ENCODE measurements around the gene KCNH4. TPM values are rescaled to one million over a fixed set of nuclear protein-coding genes. Genes with fewer than 3 reads are reported as not detected.
A peak's percentile ranks its signal among the peaks of the same experiment; 100 is the strongest.

KCNH4 gene
- polyA plus RNA-seq, 5 donors, result 0.04 to 0.07 TPM; not detected in 3

DNA sequence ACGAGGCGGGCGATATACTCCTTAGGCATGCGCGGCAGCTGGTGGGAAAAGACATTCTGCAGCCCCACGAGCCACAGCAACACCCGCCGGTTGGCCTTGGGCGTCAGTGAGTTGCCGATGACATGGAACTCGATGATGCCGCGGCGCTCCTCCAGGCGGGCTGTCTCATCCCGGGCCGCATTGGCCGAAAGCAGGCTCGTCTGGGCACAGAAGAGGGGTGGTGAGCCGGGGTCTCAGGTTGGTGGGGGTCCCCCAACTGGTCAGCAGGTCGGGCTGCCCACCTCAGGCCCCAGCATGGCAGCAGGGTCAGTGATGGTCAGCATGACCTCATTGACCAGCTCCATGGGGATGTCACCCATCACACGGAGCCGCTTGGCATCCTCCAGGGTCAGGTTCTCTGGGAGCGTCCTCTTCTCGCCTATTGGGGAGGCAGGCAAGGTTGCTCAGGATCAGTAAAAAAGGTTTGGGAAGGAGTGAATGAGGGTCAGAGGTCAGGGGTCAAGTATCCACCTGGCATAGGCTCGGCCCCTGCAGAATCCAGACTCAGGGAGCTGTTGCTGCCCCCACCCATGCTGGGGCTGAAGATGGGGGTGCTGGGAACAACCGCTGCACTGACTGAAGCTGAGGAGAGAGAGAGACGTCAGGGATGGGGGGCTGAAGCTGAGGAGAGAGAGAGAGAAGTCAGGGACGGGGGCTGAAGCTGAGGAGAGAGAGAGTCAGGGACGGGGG is 63.4 kb downstream of the KCNH4 start:
- no peak for DNase-seq

DNA sequence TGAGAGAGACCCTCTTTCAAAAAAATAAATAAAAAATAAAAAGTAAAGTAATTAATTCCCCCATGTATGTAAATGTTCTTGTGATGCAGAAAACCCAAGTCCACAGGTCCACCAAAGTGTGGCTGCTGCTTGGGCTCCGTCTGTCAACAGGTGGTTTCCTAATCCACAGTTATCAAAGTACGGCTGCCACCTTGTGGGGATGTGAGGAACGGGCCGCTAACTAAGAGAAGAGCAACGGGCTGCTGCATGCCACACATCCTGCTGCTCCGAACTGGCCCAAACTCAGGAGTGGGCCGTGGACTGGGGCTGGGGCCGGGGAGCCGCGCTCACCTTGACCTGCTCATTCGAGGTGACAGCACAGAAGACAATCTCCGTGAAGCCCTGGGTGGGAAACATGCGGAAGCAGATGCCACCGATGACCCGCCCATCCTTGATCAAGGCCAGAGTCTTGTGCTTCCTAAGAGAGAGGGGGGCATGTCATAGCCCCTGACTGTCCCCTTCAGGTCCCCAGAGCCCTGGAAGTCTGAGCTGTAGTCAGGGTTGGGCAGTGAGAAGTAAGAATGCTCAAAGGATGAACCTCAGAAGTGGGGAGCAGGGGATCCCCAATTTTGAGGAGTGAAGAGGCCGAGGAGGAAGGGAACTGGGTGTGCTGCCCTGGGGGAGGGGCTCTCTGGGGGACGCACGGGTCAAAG is 64.1 kb downstream of the KCNH4 start:
- peak; percentile 53 to 70 for DNase-seq

DNA sequence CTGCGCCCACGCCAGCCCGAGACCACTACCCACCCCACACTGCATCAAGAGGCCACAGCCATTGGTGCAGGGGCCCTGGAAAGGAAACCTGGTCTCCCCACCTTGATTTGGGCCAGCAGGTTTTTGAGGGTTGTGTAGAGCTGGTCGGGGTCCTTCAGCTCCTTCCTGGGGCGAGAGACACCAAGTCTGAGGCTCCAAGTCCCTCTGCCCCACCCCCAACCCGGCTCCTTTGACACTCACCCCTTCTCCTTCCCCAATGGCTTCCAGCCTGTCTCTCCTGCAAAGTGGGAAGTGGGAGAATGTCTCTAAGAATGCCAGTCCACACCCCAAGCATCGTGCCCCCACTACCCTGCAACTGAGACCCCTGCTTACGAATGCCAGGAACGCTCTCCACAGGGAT is 66.8 kb downstream of the KCNH4 start:
- DNase-seq, result no peak

DNA sequence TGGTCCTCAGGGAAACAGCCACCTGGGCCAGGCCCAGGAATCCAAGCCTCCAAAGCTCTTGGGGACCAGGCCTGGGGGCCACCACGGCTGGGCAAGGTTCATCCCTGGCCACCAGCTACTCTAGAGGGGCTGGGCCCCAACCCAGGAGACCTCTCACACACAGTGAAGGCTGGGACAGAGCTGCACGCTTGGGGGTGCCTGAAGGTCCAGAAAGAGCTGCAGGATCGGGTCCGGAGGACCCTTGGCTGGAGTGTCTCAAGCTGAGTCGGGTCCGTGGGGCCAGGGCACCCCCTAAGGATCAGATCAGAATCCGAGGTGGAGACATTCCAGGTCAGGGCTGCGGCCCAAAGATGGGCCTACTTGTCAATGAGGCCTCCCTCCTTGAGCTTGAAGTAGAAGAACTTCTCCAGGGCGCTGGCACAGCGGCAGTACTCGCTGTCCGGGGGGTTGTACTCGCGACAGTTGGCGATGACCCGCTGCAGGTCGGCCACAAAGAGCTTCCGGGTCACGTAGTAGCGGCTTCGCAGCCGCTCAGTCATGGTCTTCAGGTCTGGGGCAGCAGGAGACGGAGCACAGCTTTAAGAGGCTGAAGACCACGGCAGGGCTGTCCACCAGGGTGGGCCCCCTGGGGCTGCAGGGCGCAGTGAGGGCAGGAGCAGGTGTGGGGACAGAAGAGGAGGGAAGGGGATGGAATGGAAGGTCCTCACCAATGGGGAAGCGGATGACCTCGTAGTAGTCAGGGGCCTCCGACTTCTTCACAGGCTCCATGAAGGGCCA is 67.5 kb downstream of the KCNH4 start:
- DNase-seq, result no peak

DNA sequence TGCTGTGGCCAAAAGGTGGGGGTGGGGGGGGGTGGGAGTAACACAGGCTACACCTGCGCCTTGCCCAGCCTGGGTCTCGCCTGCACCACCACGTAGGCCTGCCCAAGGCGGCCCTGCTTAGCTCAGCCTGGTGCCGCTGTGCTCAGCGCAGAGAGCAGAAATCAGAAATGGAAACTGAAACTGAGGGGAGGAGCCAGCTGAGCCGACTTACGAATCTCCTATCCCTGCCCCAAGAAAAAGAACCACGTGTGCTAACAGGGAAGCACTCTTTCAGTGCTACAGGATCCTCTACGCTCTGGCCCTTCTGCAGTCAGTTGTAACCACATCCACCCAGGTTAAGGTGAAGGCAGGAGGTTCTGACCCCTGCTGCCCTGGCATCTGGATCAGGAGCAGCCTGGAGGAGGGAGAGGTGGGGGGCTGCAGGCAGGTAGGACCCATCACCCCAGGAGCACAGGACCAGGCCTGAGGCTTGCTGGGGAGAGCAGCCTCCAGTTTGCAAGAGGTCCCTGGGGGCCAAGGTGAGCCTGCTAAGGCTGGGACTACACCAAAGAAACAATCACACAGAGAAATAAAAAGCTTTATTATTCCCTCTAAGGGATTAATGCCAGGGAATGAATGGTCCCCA is 68.3 kb downstream of the KCNH4 start, which contains the start of gene DHX58:
DHX58 (minus strand) TSS at position 163 of the 625 bp plus-strand sequence. CDS start 822 bp downstream, outside the sequence.
- peak; percentile 72 to 75 for DNase-seq

DNA sequence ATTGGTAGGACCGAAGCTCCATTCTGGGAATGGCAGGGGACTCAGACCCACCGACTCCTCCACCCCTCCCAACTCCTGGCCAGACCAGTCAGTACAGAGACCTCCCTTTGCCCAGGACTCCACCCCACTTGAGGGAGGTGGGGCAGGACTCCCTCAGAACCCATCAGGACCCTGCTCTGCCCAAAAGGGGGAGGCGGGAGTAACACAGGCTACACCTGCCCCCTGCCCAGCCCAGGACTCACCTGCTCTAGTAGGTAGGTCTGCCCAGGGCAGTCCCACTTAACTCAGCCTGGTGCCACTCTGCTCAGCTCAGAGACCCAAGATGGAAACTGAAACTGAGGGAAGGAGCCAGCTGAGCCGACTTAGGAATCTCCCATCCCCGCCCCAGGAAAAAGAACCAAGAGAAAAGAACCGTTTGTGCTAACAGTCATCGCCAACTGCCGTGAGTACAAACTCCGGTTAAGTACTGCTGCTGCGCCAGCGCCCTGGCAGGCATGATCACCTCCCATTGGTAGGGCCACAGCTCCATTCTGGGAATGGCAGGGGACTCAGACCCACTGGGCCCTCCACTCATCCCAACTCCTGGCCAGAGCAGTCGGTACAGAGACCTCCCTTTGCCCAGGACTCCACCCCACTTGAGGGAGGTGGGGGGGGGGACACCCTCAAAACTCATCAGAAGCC is 68.9 kb downstream of the KCNH4 start:
- peak in 1 of 2 donors; percentile 24 for DNase-seq

DNA sequence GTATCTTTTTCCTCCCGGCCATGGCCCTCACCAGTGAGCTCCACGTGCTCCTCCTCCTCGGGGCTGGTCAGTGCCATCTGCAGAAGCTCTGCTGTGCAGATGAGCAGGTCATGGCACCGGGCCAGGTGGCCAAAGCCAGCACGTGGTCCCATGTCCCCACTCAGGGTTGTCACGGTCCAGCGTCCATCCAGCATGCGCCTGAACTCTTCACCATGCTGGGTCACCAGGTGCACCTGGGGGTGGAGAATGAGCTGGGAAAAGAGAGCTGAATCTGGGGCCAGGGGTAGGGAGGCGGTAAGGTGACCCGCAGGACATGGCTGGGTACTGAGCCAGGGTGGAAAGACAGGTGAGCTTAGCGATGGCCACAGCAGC is 69.7 kb downstream of the KCNH4 start:
- no peak for DNase-seq

DNA sequence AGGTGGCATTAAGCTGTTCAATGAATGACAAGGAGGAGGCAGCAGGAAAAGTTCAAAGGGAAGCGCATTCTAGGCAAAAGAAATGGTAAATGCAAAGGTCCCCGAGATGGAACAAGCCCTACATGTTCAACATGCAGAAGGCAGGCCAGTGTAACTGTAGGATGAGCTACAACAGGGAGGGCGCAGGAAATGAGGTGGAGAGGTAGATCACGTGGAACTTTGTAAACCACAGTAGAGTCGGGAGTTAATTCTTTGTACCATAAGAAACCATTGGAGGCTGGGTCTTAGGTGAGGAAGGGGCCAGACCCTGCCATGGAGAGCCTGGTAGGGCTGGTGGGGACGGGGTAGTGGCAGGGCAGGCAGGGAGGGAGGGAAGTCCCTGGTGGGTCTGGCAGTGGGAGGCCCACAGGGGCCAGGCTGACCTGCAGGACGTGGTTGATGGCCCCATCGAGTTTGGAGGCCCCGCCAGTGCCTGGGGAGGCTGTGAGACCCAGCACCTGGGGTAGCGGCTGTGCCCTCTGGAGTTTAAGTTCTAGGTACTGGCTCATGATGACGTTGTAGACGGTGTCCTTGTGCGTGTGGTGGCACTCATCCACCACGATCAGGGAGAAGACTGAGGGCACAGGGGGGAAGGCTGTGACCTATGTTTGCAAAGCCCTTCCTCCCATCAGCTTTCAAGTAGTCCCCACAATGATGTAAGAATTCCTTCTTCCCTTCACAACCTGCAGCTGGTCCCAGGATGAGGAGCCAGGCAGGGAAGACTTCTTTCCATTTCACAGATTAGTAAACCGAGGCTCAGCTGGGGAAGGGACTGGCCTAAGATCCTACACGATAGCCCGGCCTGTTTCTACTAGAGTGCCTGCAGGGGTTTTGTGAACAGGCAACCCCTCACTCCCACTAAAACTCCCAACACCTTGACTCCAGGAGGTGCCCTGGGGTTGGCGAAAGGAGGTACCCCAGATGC is 70.4 kb downstream of the KCNH4 start:
- no peak for DNase-seq

DNA sequence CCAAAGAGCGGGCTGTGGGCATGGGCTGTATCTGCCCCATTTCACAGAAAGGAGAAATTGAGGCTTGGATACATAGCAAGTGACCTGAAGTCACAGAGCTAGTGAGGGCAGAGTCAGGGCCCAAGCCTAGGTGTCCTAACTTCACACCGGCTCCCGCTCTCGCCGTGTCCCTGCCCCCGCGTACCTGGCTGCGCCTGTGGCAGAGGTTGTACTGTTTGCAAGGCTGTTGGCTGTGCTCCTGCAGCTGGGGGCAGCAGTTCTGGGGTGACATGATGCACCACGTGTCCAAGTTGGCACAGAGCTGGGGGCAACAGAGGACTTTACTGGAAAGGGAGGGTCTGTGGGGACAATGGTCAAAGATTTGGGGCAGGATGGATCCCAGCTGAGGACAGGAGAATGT is 71.9 kb downstream of the KCNH4 start:
- no peak for DNase-seq

DNA sequence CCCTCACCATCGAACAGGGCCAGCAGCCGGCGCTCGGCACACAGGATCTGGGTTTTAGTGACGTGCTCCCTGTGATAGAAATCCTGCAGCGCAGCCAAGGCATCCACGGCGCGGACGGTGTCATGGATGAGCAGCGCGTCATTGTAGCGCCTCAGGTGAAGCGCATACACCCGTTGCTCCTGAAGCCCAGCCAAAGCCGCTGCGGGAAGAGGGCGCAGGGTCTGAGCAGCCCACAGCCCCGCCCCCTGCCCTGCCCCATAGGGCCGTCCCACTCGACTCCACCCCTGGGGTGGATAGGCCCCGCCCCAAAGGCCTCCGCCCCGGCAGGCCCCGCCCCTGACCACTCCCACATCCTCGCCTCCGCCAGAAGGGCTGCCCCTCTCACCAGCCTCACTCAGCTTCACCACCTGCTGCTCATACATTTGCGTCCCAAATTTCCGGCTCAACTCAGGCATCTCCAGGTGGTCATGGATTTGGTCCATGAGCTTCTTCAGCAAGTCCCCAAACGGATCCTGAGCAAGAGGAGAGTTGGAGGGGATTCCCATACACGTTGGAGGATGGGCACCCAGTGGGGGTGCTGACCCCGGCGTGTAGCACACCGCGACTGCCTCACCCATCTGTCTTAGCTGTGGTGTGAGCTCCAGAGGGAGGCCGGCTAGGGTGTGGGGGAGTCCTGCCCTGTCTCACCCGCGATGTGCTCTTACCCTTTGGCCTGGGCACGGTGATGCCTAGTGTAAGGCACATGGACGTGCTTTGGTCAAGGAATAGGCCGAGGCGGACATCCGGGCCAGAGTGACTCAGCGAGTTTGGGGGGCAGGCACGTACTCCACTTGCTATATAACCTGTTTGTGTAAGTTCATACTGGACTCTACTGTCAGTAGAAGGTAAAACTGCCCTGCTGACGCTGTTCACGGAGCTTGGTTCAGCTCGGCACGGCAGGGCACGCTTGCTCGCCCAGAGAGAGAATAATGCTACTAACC is 73.1 kb downstream of the KCNH4 start:
- peak; percentile 36 to 45 for DNase-seq

DNA sequence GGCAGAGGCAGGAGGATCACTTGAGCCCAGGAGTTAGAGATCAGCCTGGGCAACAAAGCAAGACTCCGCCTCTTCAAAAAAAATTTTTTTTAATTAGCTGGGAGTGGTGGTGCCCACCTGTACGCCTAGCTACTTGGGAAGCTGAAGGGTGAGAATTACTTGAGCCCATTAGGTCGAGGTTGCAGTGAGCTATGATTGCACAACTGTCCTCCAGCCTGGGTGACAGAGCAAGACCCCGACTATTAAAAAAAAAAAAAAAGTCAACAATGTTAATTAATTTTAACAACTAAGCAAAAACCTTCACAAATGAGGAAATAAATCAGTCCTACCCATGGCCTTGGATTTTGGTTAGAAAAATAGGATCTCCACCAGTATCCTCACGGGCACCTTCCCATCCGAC is 73.8 kb downstream of the KCNH4 start:
- no peak for DNase-seq

Other genes starting within 250 kb of the KCNH4 start
- gene CNP, start 214.3 kb downstream of the KCNH4 start, polyA plus RNA-seq (ENCODE audit: insufficient read depth in 1 of 5, insufficient read length in 5 of 5, low replicate concordance in 1 of 5), result 10 to 100 TPM; 49.6 to 78.5 (median 55.9) TPM
- 100 to 1,000 TPM; 121 to 167 (median 149) TPM for gene DNAJC7, start 163.7 kb downstream of the KCNH4 start, polyA plus RNA-seq (ENCODE audit: insufficient read depth in 1 of 5, insufficient read length in 5 of 5, low replicate concordance in 1 of 5)
- 10 to 100 TPM; 37.6 to 56.9 (median 42.2) TPM for gene NKIRAS2, start 161.1 kb downstream of the KCNH4 start, polyA plus RNA-seq (ENCODE audit: insufficient read depth in 1 of 5, insufficient read length in 5 of 5, low replicate concordance in 1 of 5)
- gene C17orf113, start 130.5 kb downstream of the KCNH4 start, polyA plus RNA-seq (ENCODE audit: insufficient read depth in 1 of 5, insufficient read length in 5 of 5, low replicate concordance in 1 of 5), result 1 to 10 TPM; 3.6 to 5.0 (median 4.6) TPM
- 1 to 10 TPM; 2.6 to 3.9 (median 3.0) TPM for gene ZNF385C, start 82.7 kb downstream of the KCNH4 start, polyA plus RNA-seq (ENCODE audit: insufficient read depth in 1 of 5, insufficient read length in 5 of 5, low replicate concordance in 1 of 5)
- gene DHX58, start 68.4 kb downstream of the KCNH4 start, polyA plus RNA-seq (ENCODE audit: insufficient read depth in 1 of 5, insufficient read length in 5 of 5, low replicate concordance in 1 of 5), result 10 to 100 TPM; 13.9 to 20.1 (median 18.8) TPM
- 10 to 100 TPM; 51.3 to 73.7 (median 67.3) TPM for gene KAT2A, start 59.8 kb downstream of the KCNH4 start, polyA plus RNA-seq (ENCODE audit: insufficient read depth in 1 of 5, insufficient read length in 5 of 5, low replicate concordance in 1 of 5)
- gene HSPB9, start 58.3 kb downstream of the KCNH4 start, polyA plus RNA-seq (ENCODE audit: insufficient read depth in 1 of 5, insufficient read length in 5 of 5, low replicate concordance in 1 of 5), result under 1 TPM; 0.29 to 0.60 (median 0.43) TPM
- 100 to 1,000 TPM in 3 of 5 donors, 10 to 100 TPM in 2; 93.3 to 131 (median 102) TPM for gene RAB5C, start 26.2 kb downstream of the KCNH4 start, polyA plus RNA-seq (ENCODE audit: insufficient read depth in 1 of 5, insufficient read length in 5 of 5, low replicate concordance in 1 of 5)
- not detected for gene HCRT, start 4.3 kb upstream of the KCNH4 start, polyA plus RNA-seq (ENCODE audit: insufficient read depth in 1 of 5, insufficient read length in 5 of 5, low replicate concordance in 1 of 5)
- 10 to 100 TPM; 11.6 to 21.7 (median 19.9) TPM for gene GHDC, start 13.4 kb upstream of the KCNH4 start, polyA plus RNA-seq (ENCODE audit: insufficient read depth in 1 of 5, insufficient read length in 5 of 5, low replicate concordance in 1 of 5)
- 10 to 100 TPM; 49.8 to 60.2 (median 50.4) TPM for gene STAT5B, start 95.2 kb upstream of the KCNH4 start, polyA plus RNA-seq (ENCODE audit: insufficient read depth in 1 of 5, insufficient read length in 5 of 5, low replicate concordance in 1 of 5)
- gene STAT5A, start 107.4 kb upstream of the KCNH4 start, polyA plus RNA-seq (ENCODE audit: insufficient read depth in 1 of 5, insufficient read length in 5 of 5, low replicate concordance in 1 of 5), result 10 to 100 TPM in 3 of 5 donors, 1 to 10 TPM in 2; 6.9 to 13.7 (median 10.4) TPM
- 10 to 100 TPM; 66.7 to 81.4 (median 74.4) TPM for gene STAT3, start 207.3 kb upstream of the KCNH4 start, polyA plus RNA-seq (ENCODE audit: insufficient read depth in 1 of 5, insufficient read length in 5 of 5, low replicate concordance in 1 of 5)
- 100 to 1,000 TPM; 156 to 234 (median 168) TPM for gene CAVIN1, start 242.1 kb upstream of the KCNH4 start, polyA plus RNA-seq (ENCODE audit: insufficient read depth in 1 of 5, insufficient read length in 5 of 5, low replicate concordance in 1 of 5)

Data from right lung (tissue), 5 donors.